Caco-2 (cell line): ENCODE measurements around the gene PHEX. TPM values are rescaled to one million over a fixed set of nuclear protein-coding genes. Genes with fewer than 3 reads are reported as not detected.

Experiments
- BruUV-seq: library from RNA; stranded (reverse); fragments of 400-500 nt; replicated peaks from 2 replicates; lab custom pipeline; 2021; lab: Mats Ljungman, UMichigan
- CTCF ChIA-PET: fragments of 300-600 bp; sonication (Branson Sonifier 250); formaldehyde crosslinking; loops from one replicate; lab custom pipeline; 2022; ENCODE audit warnings: antibody characterized with exemption; lab: Charles Lee
- POLR2A ChIA-PET: fragments of 300-600 bp; sonication (Branson Sonifier 250); formaldehyde crosslinking; loops from one replicate; lab custom pipeline; 2022; ENCODE audit warnings: antibody characterized with exemption; lab: Charles Lee
- DNase-seq, 2 experiments: peaks; one replicate each; pipeline versions ENCODE4 v3.0.0 to v3.0.0-alpha.2; 2020 to 2022
- H3K27me3 ChIP-seq: replicated peaks from 2 replicates; pipeline ENCODE4 v1.6.0; 2011; ENCODE audit warnings: low read length; ENCODE audit not compliant: control insufficient read depth, insufficient read depth
- H3K36me3 ChIP-seq: 2 replicates; pipeline ENCODE4 v1.5.1; 2011; ENCODE audit warnings: low read length; ENCODE audit not compliant: control insufficient read depth, insufficient read depth
- H3K4me1 ChIP-seq: fragments of 250-450 bp; sonication (Bioruptor Pico); 2 replicates; pipeline ENCODE4 v1.5.1; 2020; ENCODE audit warnings: mild to moderate bottlenecking
- H3K4me3 ChIP-seq: 2 replicates; pipeline ENCODE4 v1.5.1; 2011; ENCODE audit warnings: low read depth, mild to moderate bottlenecking, control low read depth, low read length
- H3K9me3 ChIP-seq: fragments of 250-450 bp; sonication (Bioruptor Pico); 2 replicates; pipeline ENCODE4 v1.5.1; 2020; ENCODE audit warnings: mild to moderate bottlenecking, moderate library complexity
- H3K27ac Mint-ChIP-seq: one replicate; pipeline ENCODE4 v1.8.0; 2022; ENCODE audit warnings: mixed read lengths; ENCODE audit not compliant: unreplicated experiment
- H3K27me3 Mint-ChIP-seq: one replicate; pipeline ENCODE4 v1.8.0; 2022; ENCODE audit warnings: mixed read lengths; ENCODE audit not compliant: insufficient read depth, unreplicated experiment
- H3K36me3 Mint-ChIP-seq: one replicate; pipeline ENCODE4 v1.8.0; 2022; ENCODE audit warnings: mild to moderate bottlenecking, mixed read lengths; ENCODE audit not compliant: insufficient read depth, unreplicated experiment
- H3K4me1 Mint-ChIP-seq: one replicate; pipeline ENCODE4 v1.8.0; 2022; ENCODE audit warnings: low read depth, mixed read lengths; ENCODE audit not compliant: unreplicated experiment
- H3K4me3 Mint-ChIP-seq: one replicate; pipeline ENCODE4 v1.8.0; 2022; ENCODE audit warnings: mild to moderate bottlenecking, moderate library complexity, mixed read lengths; ENCODE audit not compliant: unreplicated experiment
- H3K9me3 Mint-ChIP-seq: one replicate; pipeline ENCODE4 v1.8.0; 2022; ENCODE audit warnings: mixed read lengths; ENCODE audit not compliant: unreplicated experiment
- CTCF ChIP-seq, 2 experiments: fragments of 200-600 bp in 1 of 2; IDR thresholded peaks; 1 replicate in 1 of 2; 2 replicates in 1 of 2; pipeline versions ENCODE4 v1.5.1 to v1.8.0; 2011 to 2022; ENCODE audit warnings: antibody characterized with exemption in 1 of 2, control low read depth in 1 of 2, inconsistent platforms in 1 of 2, low read depth in 1 of 2, low read length in 1 of 2, mild to moderate bottlenecking in 1 of 2, moderate library complexity in 1 of 2; ENCODE audit not compliant: insufficient read depth in 1 of 2, severe bottlenecking in 1 of 2, unreplicated experiment in 1 of 2
- intact Hi-C: fragments of 100-400 bp; cut with micrococcal nuclease; formaldehyde crosslinking; loops from one replicate; pipeline ENCODE4 v1.10.0; 2022; ENCODE audit not compliant: unreplicated experiment
- total RNA-seq: library from RNA; stranded (reverse); gene quantifications from 2 replicates; pipeline ENCODE4 v1.2.3, GENCODE V29; 2022

PHEX gene
- total RNA-seq, 1 experiment from 2014 or later, result 0.75 TPM

- Histone ChIP-seq H3K9me3 (no peaks in the 10 kb centered on the region), H3K27me3 (no peaks in the 10 kb centered on the region), H3K4me1 (no peaks in the 10 kb centered on the region), H3K4me3 (no peak overlapping the region), H3K36me3 (no peaks in the 10 kb centered on the region; the same call in 1 of the 2 replicates)
- Mint-ChIP-seq H3K4me1 (no peaks in the 10 kb centered on the region), H3K27ac (no peak overlapping the region), H3K9me3 (no peaks in the 10 kb centered on the region), H3K27me3 (no peaks in the 10 kb centered on the region), H3K4me3 (no peak overlapping the region), H3K36me3 (peaks cover 58% of the 10 kb centered on the region)
- intact Hi-C loops, result no loop called here
- DNase-seq, result no peak
- no TSS peak for BruUV-seq
- no peak for TF ChIP-seq CTCF (IDR thresholded peaks at IDR 0.05; ENCODE audit: insufficient read depth in 1 of 2, low read depth in 1 of 2, low read length in 1 of 2, severe bottlenecking in 1 of 2, unreplicated experiment in 1 of 2)
- ChIA-PET POLR2A (no interaction called here), CTCF (no interaction called here)
Observed at GRCh38 chrX:21993265-21993664, 38.9 kb upstream of the PHEX start.

DNA sequence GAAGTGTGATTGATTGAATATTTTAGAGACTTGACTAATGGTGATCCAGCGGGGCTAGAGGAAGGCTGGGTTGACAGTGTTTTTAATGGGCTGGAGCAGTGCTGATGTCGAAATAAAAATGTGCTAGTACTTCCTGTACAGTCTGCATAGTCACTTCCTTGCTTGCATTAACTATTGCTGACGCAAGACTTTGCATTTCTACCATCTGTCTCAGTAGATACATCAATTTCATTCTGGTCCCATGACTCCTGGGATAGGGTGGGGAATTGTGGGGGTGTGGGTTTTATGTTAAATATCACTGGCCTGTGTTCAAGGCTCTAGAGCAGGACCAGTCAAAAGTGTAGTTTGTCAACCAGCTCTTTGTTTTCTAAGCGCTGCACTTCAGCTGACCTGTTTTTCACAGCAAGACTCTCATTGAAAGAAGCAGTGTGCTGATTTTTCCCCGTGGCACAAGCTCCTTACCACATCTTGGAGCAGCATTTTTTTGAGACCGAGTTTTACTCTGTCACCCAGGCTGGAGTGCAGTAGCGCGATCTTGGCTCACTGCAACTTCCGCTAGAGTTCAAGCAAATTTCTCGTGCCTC lies 35.2 kb upstream of the PHEX start:
- intact Hi-C loops, result no loop called here
- ChIA-PET CTCF (no interaction called here), POLR2A (no interaction called here)
- no peaks in the 10 kb centered on the region for H3K27me3 Mint-ChIP-seq
- H3K27me3 ChIP-seq, result no peaks in the 10 kb centered on the region
- no peaks in the 10 kb centered on the region for H3K9me3 Mint-ChIP-seq
- TF ChIP-seq CTCF (IDR thresholded peaks at IDR 0.05; ENCODE audit: insufficient read depth in 1 of 2, low read depth in 1 of 2, low read length in 1 of 2, severe bottlenecking in 1 of 2, unreplicated experiment in 1 of 2), result no peak
- H3K36me3 ChIP-seq, result no peaks in the 10 kb centered on the region; the same call in 1 of the 2 replicates
- H3K36me3 Mint-ChIP-seq, result peaks cover 23% of the 10 kb centered on the region
- DNase-seq, result no peak
- H3K4me1 Mint-ChIP-seq, result no peaks in the 10 kb centered on the region
- no peaks in the 10 kb centered on the region for H3K4me1 ChIP-seq
- BruUV-seq, result no TSS peak
- no peaks in the 10 kb centered on the region for H3K9me3 ChIP-seq
- no peak overlapping the region for H3K27ac Mint-ChIP-seq
- H3K4me3 Mint-ChIP-seq, result no peak overlapping the region
- H3K4me3 ChIP-seq, result no peak overlapping the region

GRCh38 chrX:21998037-21998436 lies 34.1 kb upstream of the PHEX start:
- Histone ChIP-seq H3K4me1 (no peaks in the 10 kb centered on the region), H3K9me3 (no peaks in the 10 kb centered on the region), H3K36me3 (no peaks in the 10 kb centered on the region; the same call in 1 of the 2 replicates), H3K27me3 (no peaks in the 10 kb centered on the region), H3K4me3 (no peak overlapping the region)
- Mint-ChIP-seq H3K27me3 (no peaks in the 10 kb centered on the region), H3K4me1 (no peaks in the 10 kb centered on the region), H3K9me3 (no peaks in the 10 kb centered on the region), H3K36me3 (peaks cover 31% of the 10 kb centered on the region), H3K27ac (no peak overlapping the region), H3K4me3 (no peak overlapping the region)
- ChIA-PET POLR2A (no interaction called here), CTCF (no interaction called here)
- intact Hi-C loops, result no loop called here
- DNase-seq, result no peak
- BruUV-seq, result no TSS peak
- no peak for TF ChIP-seq CTCF (IDR thresholded peaks at IDR 0.05; ENCODE audit: insufficient read depth in 1 of 2, low read depth in 1 of 2, low read length in 1 of 2, severe bottlenecking in 1 of 2, unreplicated experiment in 1 of 2)
